AG09309 (cell line): ENCODE data around the gene ZDHHC7.

Source experiments
- DNase-seq: peaks from one replicate; pipeline ENCODE4 v3.0.0-alpha.2; 2010; ENCODE audit warnings: low read depth
- H3K4me3 ChIP-seq: 2 replicates; pipeline ENCODE4 v1.5.1; 2011; ENCODE audit warnings: mild to moderate bottlenecking, low read depth, low read length, moderate library complexity; ENCODE audit not compliant: control insufficient read depth
- TF ChIP-seq, protein P1 (sequence below): IDR thresholded peaks from 2 replicates; pipeline ENCODE4 v1.5.1; 2011; ENCODE audit warnings: mild to moderate bottlenecking, low read depth, low read length, inconsistent platforms; ENCODE audit not compliant: insufficient read depth, control insufficient read depth; ENCODE audit errors: missing control alignments

The ZDHHC7 gene

DNA sequence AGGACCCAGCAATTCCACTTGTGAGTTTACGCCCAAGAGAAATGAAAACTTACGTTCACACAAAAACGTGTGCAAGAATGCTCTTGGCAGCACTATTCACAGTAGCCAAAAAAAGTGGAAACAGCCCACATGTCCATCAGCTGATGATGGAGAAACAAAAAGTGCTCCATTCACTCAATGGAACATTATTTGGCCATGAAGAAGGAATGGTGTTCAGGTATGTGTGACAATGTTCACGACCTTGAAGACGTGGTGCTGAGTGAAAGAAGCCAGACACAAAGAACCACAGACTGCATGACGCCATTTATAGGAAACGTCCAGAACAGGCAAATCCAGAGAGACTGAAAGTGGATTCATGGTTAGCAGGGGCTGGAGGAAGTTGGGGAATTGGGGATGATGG is 84.9 kb downstream of the ZDHHC7 start:
- TF ChIP-seq, protein P1, sequence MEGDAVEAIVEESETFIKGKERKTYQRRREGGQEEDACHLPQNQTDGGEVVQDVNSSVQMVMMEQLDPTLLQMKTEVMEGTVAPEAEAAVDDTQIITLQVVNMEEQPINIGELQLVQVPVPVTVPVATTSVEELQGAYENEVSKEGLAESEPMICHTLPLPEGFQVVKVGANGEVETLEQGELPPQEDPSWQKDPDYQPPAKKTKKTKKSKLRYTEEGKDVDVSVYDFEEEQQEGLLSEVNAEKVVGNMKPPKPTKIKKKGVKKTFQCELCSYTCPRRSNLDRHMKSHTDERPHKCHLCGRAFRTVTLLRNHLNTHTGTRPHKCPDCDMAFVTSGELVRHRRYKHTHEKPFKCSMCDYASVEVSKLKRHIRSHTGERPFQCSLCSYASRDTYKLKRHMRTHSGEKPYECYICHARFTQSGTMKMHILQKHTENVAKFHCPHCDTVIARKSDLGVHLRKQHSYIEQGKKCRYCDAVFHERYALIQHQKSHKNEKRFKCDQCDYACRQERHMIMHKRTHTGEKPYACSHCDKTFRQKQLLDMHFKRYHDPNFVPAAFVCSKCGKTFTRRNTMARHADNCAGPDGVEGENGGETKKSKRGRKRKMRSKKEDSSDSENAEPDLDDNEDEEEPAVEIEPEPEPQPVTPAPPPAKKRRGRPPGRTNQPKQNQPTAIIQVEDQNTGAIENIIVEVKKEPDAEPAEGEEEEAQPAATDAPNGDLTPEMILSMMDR = no peak
- no peak overlapping the region for H3K4me3 ChIP-seq
- no peak for DNase-seq

DNA sequence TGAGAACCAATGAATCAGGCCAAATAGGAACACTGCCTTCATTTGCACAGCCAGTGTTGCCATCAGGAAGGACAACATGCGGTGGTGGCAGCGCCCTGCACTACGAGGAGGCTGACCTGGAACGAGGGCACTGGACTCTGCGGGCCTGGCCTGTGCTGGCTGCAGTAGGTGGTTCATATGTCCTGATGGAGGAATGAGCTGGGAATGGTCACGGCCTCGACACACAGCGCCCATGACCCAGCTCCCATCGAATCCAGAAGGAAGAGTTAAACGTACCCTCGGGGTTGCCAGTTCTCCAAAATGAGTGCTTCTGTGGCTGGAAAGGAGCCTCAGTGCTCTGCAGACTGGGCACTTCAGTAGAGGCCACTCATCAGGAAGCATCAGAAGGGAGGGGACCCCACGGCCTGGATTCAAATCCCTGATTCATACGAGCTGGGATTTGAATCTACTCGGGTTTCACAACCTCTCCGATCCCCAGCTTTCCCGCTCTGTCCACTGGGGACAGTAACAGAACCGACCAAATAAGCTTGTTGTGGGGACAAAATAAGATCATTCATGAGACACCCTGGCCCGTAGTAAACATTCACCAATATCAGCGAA is 85.5 kb downstream of the ZDHHC7 start:
- no peak for DNase-seq
- H3K4me3 ChIP-seq = no peak overlapping the region
- TF ChIP-seq, protein P1 = no peak

DNA sequence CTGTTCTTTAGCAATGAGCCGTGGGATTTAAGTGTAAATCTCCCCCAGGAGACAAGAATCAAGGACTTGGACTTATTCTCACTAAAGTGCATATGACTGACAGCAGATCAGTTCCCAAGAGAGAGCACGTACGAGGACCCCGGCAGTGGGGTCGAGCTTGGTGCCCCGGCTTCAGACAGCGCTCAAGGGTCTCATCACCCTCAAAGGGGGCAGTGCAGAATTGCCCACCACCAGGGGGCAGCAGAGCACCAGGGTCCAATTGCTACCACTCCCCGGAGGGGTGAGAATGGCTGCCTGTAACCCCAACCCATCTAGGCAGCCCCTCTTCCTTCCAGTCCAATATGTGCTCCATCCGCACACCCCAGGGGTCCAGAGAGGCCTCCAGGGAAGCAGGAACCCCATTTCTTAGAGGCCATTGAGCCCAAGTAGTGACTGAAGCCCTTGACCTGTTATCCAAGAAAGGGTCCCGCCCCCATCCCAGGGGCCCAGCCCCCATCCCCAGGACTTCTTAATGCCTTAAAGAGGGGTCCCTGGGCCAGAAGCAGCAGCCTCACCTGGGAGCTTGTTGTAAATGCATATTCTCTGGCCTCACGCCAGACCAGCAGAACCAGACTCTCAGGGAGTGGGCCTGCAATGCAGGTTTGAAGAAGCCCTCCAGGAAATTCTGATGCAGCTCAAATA is 86.1 kb downstream of the ZDHHC7 start:
- DNase-seq = no peak
- no peak overlapping the region for H3K4me3 ChIP-seq
- TF ChIP-seq, protein P1 = peak; percentile 82

DNA sequence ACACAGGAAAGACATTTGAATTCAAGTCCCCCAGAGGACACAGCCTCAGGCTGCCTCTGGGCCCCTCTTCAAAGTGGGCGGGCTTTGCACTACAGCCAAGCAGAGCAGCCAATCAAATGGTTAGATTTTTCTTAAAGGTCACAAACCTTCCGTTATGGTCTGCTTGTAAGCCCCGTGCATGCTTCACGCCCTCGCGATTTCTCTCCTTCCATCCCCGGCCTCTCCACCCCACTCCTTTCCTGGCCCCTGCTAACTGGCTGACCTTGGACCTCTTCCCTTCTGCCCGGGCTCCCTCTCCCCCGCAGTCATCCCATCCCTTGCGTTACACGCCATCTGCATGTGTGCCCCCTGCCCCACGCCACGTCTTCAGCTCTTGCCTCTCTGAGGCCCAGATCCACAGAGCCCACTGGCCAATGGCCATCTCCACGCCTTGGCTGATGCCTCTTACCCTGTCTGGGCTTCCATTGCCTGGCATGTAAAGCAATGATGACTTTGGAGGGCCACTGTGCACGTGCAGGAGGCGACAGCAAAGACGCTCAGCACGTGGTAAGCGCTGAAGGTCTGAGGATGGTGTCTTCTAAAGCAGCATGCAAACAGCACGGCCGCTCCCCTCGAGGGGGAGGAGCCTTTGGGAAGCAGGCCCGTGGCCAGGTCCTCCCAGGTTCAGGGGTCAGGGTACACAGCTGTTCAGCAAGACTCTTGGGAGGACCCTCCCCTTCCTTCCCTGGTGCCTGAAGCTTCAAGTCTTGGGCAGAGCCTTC is 86.8 kb downstream of the ZDHHC7 start:
- DNase-seq = no peak
- no peak overlapping the region for H3K4me3 ChIP-seq
- TF ChIP-seq, protein P1 = no peak
